Inflammatory macrophage (primary cell): ENCODE data around the gene ADD3.
A peak's percentile ranks its signal among the peaks of the same experiment; 100 is the strongest.

Experiments
- DNase-seq, 2 donors: peaks; one replicate each; pipeline ENCODE4 v3.0.0-alpha.2; 2020 to 2022

The ADD3 gene

DNA sequence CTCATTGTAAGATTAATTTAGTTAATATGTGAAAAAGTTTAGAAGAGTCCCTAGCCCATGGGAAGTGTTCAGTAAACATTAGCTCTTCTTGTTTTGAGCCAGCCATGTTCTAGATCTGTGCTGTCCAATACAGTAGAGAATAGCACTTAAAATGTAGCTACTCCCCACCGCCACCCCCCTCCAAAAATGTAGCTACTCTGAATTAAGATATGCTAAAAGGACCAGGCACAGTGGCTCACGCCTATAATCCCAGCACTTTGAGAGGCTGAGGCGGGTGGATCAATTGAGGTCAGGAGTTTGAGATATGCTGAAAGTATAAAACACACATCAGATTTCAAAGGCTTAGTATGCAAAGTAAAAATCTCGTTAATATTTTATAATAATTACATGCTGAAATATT is 152.3 kb downstream of the ADD3 start:
- no peak for DNase-seq

DNA sequence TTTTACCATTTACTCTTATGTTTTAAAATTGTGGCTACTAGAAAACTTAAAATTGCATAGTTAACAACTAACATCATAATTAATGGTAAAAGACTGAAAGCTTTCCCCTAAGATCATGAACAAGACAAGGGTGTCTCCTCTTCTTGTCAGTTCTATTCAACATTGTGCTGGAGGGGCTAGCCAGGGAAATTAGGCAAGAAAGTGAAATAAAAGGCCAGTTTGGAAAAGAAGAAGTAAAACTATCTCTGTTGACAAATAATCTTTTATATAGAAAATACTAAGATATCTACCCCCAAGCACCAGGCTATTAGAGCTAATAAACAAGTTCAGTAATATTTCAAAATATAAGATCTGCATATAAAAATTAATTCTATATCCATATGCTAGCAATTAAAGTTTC is 152.7 kb downstream of the ADD3 start:
- DNase-seq, result peak in 1 of 2 donors; percentile 46

DNA sequence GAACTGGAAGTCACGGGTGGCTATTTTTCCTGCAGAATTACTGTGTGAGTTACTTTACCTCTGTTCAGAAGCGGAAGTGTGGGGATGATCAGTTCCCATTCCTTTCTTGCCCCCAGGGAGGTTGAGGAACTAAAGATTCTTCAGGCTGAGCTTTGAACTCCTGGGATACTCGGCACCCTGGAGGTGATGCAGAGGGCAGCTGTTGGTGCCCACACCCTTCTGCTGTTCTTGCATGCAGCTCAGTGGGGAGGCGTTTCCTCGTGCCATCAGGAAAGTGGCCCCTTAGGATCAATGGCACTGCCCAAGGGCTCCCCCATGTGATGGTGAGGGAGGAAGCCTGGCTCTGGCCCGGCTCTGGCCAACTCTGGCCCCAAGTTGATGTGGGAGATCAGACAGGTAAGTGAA is 155.0 kb downstream of the ADD3 start:
- DNase-seq, result peak; percentile 57 to 69

DNA sequence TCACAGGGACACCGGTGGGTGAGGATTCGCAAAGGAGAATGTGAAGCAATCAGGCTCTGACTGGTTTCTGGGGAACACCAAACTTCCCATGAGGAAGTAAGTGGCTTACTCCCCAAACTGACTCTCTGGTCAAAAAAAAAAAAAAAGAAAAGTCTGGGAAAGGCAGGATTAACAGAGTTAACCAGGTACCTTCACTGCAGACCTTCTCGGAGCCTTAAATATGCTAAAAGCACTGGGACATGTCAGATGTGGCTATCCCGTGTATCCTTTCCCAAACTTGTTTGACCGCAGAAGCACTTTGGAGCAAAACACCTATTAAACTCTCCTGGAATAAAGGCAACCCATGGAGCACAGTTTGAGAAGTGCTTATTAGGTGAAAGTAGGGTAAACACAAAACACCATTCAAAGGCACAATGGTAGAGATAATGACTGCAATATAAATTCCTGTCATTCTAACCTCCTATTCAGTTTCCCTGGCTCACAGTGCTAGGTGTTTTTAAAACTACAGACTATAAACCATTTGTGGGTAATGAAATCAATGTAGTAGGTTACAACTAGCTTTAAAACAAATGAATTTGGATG is 155.5 kb downstream of the ADD3 start:
- no peak for DNase-seq

DNA sequence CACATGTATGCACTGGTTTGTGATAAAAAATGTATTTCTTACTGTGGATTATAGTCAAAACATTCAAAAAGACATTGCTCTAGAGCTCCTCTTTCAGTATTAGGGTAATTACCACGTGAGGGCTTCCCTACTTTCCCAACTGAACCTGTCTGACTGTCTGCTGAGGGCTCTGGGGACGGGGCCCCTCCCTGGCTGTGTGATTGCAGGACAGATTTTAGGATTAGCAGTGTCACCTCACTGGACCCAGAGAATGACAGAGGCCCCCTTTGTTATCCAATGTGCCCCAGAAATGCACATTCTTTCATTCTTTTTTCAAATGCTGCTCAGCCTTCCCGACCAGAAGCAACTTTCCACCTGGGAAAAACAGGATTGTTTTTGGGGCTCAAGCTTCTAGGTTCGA is 156.1 kb downstream of the ADD3 start:
- no peak for DNase-seq

DNA sequence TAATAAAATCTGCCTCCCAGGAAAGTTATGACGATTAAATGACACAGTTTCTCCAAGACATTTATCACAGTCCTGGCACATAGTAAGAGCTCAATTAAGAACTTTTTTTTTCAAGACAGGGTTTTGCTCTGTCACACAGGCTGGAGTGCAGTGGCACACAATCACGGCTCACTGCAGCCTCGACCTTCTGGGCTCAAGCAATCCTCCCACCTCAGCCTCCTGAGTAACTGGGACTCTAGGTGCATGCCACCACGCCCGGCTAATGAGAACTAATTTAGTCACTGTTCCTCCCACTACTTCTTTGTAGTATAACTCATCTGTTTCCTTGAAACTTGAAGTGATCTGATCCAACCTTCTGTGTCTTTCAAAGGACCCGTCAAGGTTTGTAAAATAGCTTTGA is 157.5 kb downstream of the ADD3 start:
- DNase-seq, result no peak

DNA sequence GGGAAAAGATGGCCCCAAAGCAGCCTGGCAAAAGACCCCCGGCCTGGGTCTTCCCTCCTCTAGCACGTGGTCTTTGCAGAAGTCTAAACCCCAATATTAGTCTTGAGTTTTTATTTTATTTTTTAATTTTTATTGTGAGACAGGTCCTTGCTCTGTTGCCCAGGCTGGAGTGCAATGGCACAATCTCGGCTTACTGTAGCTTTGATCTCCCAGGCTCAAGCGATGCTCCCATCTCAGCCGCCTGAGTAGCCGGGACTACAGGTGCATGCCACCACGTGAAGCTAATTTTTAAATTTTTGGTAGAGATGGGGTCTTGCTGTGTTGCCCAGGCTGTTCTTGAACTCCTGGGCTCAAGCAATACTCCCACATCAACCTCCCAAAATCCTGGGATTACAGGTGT is 159.4 kb downstream of the ADD3 start:
- no peak for DNase-seq

DNA sequence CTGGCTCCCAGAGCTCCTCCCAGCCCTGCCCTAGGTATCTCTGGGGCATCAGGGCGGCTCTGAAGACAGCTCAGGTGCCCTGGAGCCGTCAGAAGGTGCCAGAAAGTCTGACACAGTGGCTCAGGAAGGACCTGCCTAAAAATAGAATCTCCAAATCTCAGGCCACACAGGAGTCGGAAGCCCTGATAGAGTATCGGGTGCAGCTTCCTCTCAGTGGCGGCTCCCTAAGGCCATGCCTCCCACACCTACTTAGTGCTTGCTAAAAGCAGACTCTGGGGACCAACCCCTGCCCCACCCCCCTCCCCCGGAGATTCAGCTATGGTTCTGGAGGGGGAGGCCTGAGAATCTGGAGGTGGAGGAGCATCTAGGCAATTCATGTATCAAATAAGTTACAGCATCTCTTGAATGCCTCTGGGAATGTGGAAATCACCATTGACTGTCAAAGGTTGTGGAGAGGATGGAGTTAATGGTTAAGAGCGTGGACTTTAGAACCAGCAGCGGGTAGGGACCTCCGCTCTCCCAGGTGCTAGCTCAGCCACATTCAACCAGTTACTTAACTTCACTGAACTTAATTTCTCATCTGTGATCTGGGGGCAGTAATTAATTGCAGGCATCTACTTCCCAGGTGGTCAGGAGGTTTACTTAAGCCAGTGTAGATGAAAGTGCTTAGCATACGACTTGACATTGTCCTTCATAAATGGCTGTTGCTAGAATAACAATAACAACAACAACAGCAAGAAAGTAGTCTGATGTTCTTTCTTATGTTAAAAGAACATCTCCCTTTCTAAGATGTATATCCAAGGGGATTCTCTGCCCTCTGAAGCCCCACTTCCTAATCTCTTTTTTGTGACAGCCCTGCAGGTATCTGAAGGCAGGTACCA is 161.1 kb downstream of the ADD3 start:
- DNase-seq, result peak in 1 of 2 donors; percentile 36

DNA sequence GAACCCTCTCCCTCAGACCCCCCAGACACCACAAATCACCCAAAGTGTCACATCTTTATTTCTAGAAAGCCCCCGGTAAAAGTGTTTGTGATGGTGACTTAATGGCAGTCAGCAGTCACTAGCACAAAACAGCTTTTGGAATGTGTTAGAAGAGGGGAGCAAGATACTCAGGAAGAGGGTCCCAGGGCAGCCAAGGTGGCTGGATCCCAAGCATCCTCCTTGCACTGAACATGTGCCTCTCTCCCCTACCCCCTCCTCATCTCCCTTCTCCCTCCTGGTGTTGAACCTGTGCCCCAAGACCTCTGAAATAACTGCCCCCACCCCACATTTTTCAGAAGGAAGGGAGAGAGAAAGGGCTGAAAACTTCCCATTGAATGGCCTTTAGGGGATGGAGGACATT is 161.8 kb downstream of the ADD3 start:
- no peak for DNase-seq

DNA sequence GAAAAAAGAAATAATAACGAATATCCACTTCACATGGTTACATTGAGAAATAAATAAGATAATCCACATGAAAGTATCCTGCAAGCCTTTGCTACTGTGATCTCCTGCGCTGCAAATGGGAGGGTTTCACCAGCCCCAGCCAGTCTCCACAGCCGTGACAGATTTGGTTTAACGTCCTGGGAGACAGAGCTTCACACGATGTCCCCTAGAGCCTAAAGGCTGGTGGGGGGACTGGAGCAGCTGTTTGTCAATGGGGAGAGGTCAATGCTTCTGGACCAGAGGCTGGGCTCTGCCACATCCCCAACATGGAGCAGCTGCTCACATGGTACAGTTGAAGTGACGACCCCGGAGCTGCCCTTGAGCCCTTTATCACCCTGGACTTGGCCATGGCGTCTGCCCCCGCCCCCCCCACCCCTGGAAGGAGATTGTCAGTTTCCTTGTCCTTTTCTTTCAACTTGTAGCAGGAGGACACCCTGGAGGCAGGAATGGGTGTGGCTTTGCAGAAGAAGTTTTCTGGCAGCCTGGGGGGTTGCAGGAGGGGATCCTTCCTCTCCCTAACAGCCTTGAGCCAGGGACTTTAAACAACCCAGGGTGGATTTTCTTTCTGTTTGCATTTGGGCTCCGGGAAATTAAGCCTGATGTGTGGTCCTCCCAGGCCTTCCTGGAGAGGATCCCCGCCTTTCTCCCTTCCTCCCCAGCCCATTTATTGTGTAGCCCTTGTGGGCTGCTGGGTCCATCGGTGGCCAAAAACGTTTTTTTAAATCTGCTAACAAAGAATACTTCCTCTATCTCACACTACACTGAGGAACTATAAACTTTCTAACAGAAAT is 162.6 kb downstream of the ADD3 start:
- peak; percentile 39 to 58 for DNase-seq

DNA sequence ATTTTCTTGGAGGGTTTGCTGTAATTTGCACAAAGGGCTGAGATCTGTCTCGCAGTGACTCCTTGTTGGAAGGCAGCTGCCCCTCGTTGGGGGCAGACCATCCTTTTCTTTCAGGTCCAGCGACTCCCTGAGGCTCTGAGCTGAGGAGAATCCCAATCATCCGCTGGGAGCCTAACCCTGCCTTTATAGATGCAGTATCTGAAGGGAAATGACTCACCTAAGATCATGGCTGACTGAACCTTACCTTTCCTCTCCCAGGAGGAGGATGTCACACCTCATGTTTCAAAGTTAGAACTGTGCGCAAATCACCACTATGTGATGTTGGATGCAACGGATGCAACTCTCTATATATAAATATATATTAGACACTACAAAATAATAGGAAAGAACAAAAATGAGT is 163.2 kb downstream of the ADD3 start:
- no peak for DNase-seq

DNA sequence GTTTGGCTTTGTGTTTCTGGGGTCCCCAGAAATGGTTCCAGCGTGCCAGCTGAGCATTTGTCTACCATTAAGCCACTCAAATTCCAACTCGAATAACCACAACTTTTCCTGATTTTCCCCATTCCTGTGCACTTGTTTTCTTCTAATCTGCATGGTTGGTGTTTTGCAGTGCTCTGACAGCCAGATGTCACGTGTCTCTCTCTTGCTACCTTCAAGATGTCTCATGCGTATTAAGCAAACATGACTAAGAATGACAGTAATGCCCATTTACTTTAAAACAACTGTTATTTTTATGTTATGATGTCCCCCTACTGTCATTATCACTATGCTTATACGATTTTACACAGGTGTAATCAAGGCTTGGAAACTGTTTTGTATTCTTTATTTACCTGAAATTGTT is 164.4 kb downstream of the ADD3 start:
- no peak for DNase-seq

DNA sequence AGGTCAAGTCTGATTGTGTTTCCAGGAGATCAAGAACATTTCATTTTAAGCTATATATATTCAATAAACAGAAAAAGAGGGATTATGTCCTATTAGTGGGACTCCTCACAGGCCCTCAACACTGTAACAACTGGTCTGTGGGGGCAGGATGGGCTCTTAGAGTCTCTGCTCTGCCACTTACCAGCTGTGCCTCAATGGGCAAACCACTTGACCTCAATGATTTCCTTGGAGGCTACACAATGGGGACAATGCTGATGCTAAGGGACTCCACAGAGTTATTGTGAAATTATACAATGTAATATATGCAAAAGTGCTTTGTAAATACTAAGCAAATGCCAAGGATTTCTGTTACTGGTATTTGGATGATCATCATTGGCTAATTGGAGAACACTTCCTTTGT is 166.4 kb downstream of the ADD3 start:
- DNase-seq, result no peak

DNA sequence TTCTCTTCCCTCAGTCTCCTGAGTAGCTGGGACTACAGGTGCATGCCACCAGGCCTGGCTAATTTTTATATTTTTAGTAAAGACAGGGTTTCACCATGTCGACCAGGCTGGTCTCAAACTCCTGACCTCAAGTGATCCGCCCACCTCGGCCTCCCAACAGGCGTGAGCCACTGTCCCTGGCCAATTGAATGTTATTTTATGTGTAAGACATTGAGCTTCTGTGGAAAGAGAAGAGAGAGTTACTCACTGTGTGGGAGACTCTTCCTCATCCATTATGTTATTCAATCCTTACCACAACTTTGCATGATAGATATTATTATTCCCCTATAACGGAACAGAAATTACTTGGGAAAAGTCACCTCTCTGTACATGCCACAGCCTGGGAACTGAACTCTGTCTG is 167.0 kb downstream of the ADD3 start:
- peak; percentile 79 to 82 for DNase-seq

DNA sequence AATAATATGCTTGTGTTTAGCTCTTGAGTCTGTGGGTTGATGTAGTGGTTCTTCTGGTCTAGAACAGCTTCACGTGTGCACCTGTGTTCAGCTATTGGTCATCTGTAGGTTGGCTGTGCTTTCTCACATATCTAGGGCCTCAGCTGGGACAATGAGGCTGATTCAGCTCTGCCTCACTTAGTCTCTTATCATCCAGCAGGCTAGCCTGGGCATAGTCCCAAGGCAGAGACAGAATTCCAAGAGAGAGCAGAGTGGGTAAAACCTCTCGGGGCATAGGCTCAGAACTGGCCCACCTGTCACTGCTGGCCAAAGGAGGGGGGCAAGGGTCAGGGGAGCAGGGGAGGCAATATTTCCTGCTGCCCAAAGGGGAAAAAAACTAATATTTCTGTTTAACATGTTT is 167.6 kb downstream of the ADD3 start:
- DNase-seq, result no peak

DNA sequence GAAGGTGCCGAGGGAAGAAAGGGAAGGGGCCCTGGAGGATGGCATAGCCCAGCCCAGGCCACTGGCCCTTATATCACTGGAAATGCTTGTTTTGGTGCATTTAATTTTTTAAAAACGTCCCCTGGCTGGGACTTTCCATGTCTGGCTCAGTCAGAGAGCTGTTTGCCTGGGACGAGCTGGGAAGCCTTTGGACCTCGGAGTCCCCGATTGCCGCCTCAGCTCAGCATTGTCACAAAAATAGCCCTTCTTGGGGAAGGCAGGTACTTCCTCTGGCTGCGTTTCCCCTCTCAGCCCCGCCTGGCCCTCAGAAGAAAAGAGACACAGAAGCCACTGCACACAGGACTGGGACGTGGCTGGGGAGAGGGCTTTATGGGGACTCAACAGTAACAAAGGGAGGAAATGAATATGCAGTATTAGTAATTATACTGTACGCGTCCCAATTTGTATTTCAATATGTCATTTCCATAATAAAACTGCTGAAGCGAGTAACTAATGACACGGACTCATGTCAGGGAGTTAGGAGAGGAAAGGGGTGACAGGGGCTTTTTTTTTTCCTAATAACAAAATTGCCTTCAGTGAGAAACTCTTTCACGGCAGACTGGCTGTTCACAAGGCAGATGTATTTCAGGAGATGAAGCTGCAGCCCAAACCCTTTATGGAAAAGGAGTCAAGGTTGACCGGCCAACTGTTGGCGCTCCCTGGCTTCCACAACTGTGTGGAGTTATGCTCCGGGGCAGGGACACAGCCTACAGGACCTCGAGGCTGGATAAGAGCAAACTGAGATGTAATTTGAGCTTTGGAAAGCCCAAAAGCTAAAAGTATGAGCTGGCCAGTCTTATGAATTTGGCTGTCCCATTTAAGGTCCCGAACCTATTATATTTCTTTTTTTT is 168.6 kb downstream of the ADD3 start:
- no peak for DNase-seq

DNA sequence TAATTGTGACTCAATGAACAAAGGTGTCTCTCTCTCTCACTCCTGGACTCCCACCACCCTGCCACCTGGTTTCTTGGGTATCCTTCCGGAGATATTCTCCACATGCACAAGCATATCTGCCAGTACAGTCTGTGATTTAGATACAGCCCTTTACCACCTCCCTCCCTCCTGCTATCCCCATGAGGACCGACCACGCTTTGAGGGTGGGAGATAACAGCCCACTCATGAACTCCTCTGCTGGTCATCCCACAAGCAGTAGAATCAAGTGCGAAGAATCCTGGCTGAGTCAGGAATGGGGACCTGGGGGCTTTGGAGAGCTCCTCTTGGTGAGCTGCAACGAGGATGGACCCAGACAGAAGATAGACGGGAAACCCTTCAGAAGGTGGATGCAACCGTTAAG is 171.4 kb downstream of the ADD3 start:
- no peak for DNase-seq

DNA sequence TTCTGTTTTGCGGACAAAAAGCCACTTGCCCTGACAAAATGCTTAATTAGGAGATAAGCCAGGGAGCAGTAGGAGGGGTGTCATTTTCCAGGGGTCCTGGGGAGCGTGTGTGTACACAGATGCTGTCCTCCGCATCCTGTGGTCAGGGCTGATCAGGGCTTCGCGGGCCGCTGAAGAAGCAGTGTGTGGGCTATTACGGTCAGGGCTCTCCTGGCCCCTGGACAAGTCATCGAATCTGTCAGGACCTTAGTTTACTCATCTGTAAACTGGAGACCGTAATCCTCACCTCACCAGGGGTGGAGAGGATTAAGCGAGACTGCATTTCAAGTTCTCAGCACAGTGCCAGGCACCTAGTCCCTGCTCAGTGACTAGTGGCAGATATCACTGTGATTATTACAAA is 173.7 kb downstream of the ADD3 start:
- no peak for DNase-seq

DNA sequence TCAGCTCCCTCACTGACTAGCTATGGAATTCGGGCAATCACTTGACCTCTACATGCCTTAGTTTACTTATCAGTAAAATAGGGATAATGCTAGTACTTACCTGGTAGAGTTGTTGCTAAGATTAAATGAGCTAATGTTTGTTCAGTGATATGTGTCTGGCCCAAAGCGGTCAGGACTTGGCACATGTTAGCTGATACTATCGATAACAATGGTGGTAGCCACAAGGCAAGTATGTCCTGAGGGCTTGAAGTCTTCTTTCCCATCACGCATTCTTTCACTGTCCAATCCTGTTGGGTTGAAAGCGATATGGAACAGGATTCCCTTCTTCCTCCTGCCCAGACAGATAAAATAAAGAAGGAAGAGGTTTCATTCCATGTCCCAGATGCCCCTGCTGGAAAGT is 174.1 kb downstream of the ADD3 start:
- no peak for DNase-seq

DNA sequence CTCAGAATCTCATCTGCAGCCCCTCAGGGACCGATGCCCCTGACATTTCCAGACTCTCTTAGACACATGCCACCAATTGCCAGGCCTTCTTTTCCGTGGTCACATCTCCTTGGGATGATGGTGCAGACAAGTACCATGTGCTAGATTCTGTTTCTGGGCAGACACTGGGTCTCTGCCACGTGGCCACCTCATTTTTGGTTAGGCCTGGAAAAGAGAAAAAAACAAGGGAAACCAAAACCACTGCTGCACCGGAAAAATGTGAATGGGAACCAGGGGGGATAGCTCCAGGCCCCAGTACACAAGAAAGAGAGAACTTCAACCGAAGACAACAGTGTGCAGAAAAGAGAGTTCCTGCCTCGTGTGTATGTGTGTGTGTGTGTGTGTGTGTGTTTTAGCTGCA is 176.6 kb downstream of the ADD3 start:
- no peak for DNase-seq
